HFFc6 (cell line): ENCODE data around the gene FEN1. TPM values are rescaled to one million over a fixed set of nuclear protein-coding genes. Genes with fewer than 3 reads are reported as not detected.

Source experiments
- DNase-seq: peaks from one replicate; pipeline ENCODE4 v3.0.0-alpha.2; 2018
- H3K27ac Mint-ChIP-seq: 2 replicates; pipeline ENCODE4 v1.8.0; 2020; ENCODE audit warnings: mild to moderate bottlenecking, mixed read lengths
- H3K27me3 Mint-ChIP-seq: 2 replicates; pipeline ENCODE4 v1.8.0; 2021; ENCODE audit warnings: mild to moderate bottlenecking, moderate library complexity, mixed read lengths; ENCODE audit not compliant: insufficient read depth
- H3K36me3 Mint-ChIP-seq: 2 replicates; pipeline ENCODE4 v1.8.0; 2021; ENCODE audit warnings: low read depth, mixed read lengths
- H3K4me1 Mint-ChIP-seq: 2 replicates; pipeline ENCODE4 v1.8.0; 2020; ENCODE audit warnings: low read depth, mixed read lengths
- H3K4me3 Mint-ChIP-seq: 2 replicates; pipeline ENCODE4 v1.8.0; 2020; ENCODE audit warnings: mild to moderate bottlenecking, moderate library complexity, mixed read lengths
- H3K9me3 Mint-ChIP-seq: 2 replicates; pipeline ENCODE4 v1.8.0; 2020; ENCODE audit warnings: mild to moderate bottlenecking, mixed read lengths
- total RNA-seq, 6 experiments: library from RNA; stranded (reverse); fragmentation: NEBNext Ultra II Directional; extraction: Animal tissue kit (Norgen Biotek cat#: 25700); gene quantifications; 2 replicates in 1 of 6; 3 replicates in 5 of 6; pipeline ENCODE4 v1.2.3, GENCODE V29; 2021
- TF ChIP-seq, protein P1 (sequence below): fragments of 200-600 bp; sonication (generic); IDR thresholded peaks from 2 replicates; pipeline ENCODE4 v1.5.0; 2021; ENCODE audit warnings: antibody characterized with exemption, mild to moderate bottlenecking

The FEN1 gene
- total RNA-seq, 6 experiments from 2014 or later, result 25.6 to 45.6 (median 37.4) TPM

DNA sequence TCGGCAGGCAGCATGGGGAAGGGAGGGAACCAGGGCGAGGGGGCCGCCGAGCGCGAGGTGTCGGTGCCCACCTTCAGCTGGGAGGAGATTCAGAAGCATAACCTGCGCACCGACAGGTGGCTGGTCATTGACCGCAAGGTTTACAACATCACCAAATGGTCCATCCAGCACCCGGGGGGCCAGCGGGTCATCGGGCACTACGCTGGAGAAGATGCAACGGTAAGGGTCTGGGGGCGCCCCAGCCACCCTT lies 35.6 kb downstream of the FEN1 start:
- H3K27me3 Mint-ChIP-seq, result peaks cover 2% of the 10 kb centered on the region
- no peaks in the 10 kb centered on the region for H3K9me3 Mint-ChIP-seq
- peak overlapping the region; percentile 91 for H3K4me3 Mint-ChIP-seq
- DNase-seq, result no peak
- TF ChIP-seq, protein P1, sequence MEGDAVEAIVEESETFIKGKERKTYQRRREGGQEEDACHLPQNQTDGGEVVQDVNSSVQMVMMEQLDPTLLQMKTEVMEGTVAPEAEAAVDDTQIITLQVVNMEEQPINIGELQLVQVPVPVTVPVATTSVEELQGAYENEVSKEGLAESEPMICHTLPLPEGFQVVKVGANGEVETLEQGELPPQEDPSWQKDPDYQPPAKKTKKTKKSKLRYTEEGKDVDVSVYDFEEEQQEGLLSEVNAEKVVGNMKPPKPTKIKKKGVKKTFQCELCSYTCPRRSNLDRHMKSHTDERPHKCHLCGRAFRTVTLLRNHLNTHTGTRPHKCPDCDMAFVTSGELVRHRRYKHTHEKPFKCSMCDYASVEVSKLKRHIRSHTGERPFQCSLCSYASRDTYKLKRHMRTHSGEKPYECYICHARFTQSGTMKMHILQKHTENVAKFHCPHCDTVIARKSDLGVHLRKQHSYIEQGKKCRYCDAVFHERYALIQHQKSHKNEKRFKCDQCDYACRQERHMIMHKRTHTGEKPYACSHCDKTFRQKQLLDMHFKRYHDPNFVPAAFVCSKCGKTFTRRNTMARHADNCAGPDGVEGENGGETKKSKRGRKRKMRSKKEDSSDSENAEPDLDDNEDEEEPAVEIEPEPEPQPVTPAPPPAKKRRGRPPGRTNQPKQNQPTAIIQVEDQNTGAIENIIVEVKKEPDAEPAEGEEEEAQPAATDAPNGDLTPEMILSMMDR, result no peak
- H3K36me3 Mint-ChIP-seq, result no peaks in the 10 kb centered on the region
- peak overlapping the region; percentile 73 for H3K27ac Mint-ChIP-seq
- H3K4me1 Mint-ChIP-seq, result peaks cover 29% of the 10 kb centered on the region

DNA sequence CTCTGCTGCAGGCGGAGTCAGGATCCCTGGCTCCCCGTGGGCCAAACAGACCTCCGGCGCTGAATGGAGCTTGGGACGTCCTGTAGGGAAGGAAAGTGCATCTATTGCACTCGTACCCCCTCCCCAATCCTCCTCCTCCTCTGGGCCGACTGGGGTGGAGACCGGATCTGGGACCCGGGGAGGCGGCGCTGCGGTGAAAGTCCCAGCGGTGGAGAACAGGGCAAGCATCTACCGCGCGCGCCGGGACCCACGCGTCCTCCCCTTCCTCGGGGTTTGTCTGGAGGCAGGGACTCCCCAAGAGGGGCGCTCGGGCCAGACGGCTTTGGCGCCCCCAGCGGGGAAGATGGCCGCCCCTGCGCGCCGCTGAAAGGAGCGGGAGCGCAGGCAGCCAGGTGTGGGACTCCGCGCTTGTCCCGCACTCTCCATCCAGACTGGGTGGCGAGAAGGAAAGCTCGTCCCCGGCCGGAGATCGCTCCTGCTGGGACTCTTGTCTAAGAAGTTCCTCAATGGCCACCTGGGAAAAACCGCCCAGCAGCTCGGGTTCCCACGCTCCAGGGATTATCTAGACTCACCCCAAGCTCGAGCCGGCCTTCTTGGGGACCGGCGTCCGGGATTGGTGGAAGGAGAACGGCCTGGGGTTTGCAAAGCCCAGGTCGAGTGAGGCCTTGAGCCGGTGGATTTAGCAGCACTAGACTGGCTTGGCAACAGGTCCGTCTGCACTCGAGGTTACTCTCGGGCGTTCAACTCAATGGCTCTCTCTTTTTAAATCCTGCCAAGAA lies 36.1 kb downstream of the FEN1 start:
- peaks cover 34% of the 10 kb centered on the region for H3K4me1 Mint-ChIP-seq
- TF ChIP-seq, protein P1, result peak; percentile 74
- no peak for DNase-seq

DNA sequence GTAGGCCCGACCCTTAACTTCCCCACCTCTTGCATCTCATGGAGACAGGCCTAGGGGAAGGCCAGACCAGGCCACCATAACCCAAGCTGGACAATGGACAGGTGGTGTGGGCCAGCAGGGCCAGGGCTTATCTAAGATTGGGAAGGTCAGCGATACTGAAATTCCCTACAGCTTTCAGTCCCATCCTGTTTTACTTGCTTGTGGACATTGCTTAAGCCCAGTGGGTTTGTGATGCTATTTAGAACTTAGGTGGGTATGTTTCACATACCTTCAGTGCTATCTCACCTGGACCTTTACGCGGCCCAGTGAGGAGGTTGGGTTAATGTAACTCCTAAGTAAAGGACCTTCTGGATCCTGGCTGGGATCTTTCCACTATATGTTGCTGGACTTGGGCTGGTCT lies 37.1 kb downstream of the FEN1 start:
- TF ChIP-seq, protein P1, result no peak
- Mint-ChIP-seq H3K27ac (no peak overlapping the region), H3K27me3 (peaks cover 2% of the 10 kb centered on the region), H3K4me3 (peak overlapping the region; percentile 91), H3K9me3 (no peaks in the 10 kb centered on the region), H3K4me1 (peaks cover 44% of the 10 kb centered on the region), H3K36me3 (no peaks in the 10 kb centered on the region)
- DNase-seq, result no peak

More for the DNA sequence above, 36.1 kb downstream of the FEN1 start:
- no peaks in the 10 kb centered on the region for H3K9me3 Mint-ChIP-seq
- no peaks in the 10 kb centered on the region for H3K36me3 Mint-ChIP-seq
- H3K27me3 Mint-ChIP-seq, result peaks cover 2% of the 10 kb centered on the region
- peak overlapping the region; percentile 33; the same call in 1 of the 2 replicates for H3K27ac Mint-ChIP-seq
- H3K4me3 Mint-ChIP-seq, result peak overlapping the region; percentile 91

DNA sequence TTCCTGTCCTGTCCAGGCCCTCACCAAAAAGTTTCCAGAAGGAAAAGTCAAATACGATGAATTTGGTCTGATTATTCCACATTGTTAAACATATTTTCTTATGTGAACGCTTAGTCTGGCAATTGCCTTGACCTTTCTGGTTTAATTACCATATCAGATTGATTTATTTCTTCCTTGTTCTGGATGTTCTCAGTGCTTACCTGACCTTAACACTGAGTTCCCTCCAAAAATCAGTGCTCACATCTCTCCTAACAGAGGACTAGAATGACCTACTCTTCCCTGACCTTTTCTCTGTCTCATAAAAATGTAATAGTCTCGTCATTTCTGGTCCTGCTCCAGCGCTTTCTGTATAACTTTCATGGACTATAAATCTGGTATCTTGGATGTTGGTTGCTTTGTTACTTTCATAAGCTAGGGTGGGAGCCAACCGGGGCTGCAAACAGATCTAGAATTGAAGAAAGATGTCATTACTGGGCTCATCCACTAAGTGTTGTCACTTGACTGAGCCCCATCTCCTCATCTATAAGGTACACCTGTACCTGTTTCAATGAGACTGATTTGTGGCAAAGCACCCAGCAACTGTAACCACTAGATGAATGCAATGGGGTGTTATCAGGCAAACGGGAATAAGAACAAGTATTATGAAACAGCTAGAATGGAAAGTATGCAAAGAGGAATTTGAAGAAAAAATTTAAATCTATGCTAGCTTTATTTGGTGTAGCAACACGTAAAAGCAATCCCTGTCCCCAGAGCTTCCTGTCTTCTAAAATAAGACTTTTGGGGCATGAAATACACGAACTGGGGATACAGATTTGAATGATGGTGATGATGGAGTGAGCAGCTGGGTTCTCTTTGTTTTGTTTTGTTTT lies 37.8 kb downstream of the FEN1 start:
- H3K9me3 Mint-ChIP-seq, result no peaks in the 10 kb centered on the region
- peak overlapping the region; percentile 63 for H3K27ac Mint-ChIP-seq
- peak; percentile 31 for DNase-seq
- peaks cover 2% of the 10 kb centered on the region for H3K27me3 Mint-ChIP-seq
- peak overlapping the region; percentile 39 for H3K4me3 Mint-ChIP-seq
- no peaks in the 10 kb centered on the region for H3K36me3 Mint-ChIP-seq
- H3K4me1 Mint-ChIP-seq, result peaks cover 51% of the 10 kb centered on the region
- TF ChIP-seq, protein P1, result no peak

DNA sequence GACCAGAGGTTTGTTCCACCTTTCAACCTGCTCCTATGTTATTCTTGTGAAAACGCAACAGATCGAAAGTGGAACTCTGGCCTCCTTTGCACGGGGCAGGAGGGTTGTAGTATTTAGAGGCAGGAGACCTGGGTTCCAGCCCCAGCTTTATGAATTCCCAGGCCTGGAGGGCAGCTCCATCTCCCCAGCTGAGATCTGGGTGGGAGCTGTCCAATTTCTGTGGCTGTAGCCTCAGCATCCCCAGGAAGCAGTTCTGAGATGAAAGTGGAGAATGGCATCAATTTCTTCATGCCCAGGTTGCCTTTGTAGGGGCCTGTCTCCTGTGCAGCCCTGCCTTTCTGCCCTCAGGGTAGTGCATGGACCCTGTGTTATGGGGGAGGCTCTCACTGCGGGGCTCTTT lies 39.5 kb downstream of the FEN1 start:
- no peak for DNase-seq
- TF ChIP-seq, protein P1, result no peak
- no peaks in the 10 kb centered on the region for H3K36me3 Mint-ChIP-seq
- peaks cover 50% of the 10 kb centered on the region for H3K4me1 Mint-ChIP-seq
- H3K27me3 Mint-ChIP-seq, result peaks cover 2% of the 10 kb centered on the region
- no peak overlapping the region for H3K4me3 Mint-ChIP-seq
- no peaks in the 10 kb centered on the region for H3K9me3 Mint-ChIP-seq
- H3K27ac Mint-ChIP-seq, result no peak overlapping the region
